ENCODE results near the gene PLTP. TPM values are rescaled to one million over a fixed set of nuclear protein-coding genes. Genes with fewer than 3 reads are reported as not detected.
"Not testable (repeated sequence)": the region's sequence is repeated elsewhere in the genome, so short reads cannot be mapped to it uniquely, and the experiment has no call there.

PLTP gene
- total RNA-seq, 2 experiments from 2014 or later, result 2.8 to 3.1 TPM

GRCh38 chr20:45888681-45889080 is 23.3 kb downstream of the PLTP start:
- H3K9me3 Mint-ChIP-seq, result no peaks in the 10 kb centered on the region
- ChIA-PET CTCF (interaction anchor here (1.1 to 1.6 kb wide), 2 partner anchors 89 to 118 kb away, joined by 3 to 4 read pairs; no protein-coding TSS in a partner anchor), POLR2A (interaction anchor here (1.3 to 5.4 kb wide), 2 partner anchors 45 to 67 kb away, joined by 4 to 42 read pairs; partner anchors contain the start of gene PCIF1)
- no peak overlapping the region for H3K27ac Mint-ChIP-seq
- no peak for DNase-seq
- peaks cover 5% of the 10 kb centered on the region for H3K36me3 Mint-ChIP-seq (ENCODE audit: low read depth)
- H3K4me3 Mint-ChIP-seq, result no peak overlapping the region
- H3K27me3 Mint-ChIP-seq, result peaks cover 5% of the 10 kb centered on the region
- peaks cover 49% of the 10 kb centered on the region for H3K4me1 Mint-ChIP-seq

GRCh38 chr20:45887346-45887715 is 24.6 kb downstream of the PLTP start, which contains the start of gene SPATA25:
Gene SPATA25, minus strand, starts transcription at chr20:45887622. Its CDS starts 32 bp downstream, at chr20:45887590.
- DNase-seq, result no peak
- no peaks in the 10 kb centered on the region for H3K9me3 Mint-ChIP-seq
- no peak within 1 kb of the TSS for H3K4me3 Mint-ChIP-seq
- peaks cover 11% of the 10 kb centered on the region for H3K27me3 Mint-ChIP-seq
- peaks cover 47% of the 10 kb centered on the region for H3K4me1 Mint-ChIP-seq
- CTCF ChIA-PET, result no interaction called here
- peaks cover 18% of the 10 kb centered on the region for H3K36me3 Mint-ChIP-seq (ENCODE audit: low read depth)
- POLR2A ChIA-PET, result no interaction called here
- no peak within 1 kb of the TSS for H3K27ac Mint-ChIP-seq

DNA sequence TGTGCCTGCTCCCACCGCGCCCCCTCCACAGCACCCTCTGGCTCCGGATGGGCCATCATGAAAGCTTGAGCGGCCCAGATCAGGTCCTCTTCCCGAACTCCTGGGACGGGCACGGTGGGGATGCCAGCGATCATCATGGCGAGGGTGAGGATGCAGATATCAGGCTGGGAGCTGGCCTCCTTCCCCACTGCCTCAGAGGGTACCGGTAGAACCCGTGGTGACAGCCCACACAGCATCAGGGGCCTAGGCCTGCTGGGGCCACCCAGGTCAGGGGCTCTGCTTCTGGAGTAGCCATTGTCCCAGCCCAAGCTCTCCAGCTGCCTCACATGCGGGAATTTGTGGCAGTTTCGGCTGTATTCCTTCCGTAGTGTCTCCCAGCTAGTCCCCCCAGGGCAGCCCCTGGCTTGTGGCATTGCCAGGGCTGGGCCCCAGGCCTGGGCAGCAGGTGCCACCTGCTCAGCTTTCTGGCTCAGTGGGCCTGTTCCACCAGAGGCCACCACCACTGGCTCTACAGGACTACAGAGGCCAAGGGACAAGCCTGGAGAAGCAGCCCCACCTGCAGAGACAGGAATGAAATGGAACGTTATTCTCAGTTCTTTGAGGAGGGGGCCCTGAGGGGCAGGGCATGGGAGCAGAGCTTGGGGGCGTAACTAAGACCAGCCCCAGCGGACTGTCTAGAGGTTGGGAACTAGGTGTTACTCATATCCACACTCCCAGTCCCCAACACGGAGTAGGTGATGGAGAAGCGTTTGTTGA is 25.2 kb downstream of the PLTP start:
- Mint-ChIP-seq H3K9me3 (no peaks in the 10 kb centered on the region), H3K4me3 (no peak overlapping the region), H3K36me3 (ENCODE audit: low read depth) (peaks cover 18% of the 10 kb centered on the region), H3K27me3 (peaks cover 14% of the 10 kb centered on the region), H3K27ac (no peak overlapping the region), H3K4me1 (peaks cover 46% of the 10 kb centered on the region)
- ChIA-PET POLR2A (no interaction called here), CTCF (no interaction called here)
- no peak for DNase-seq

GRCh38 chr20:45883100-45883469 is 28.9 kb downstream of the PLTP start:
- no peak overlapping the region for H3K27ac Mint-ChIP-seq
- POLR2A ChIA-PET, result interaction anchor here (0.7 to 3.5 kb wide), 7 partner anchors 9 to 205 kb away, joined by 3 to 36 read pairs (median 8); partner anchors contain the start of genes ACOT8, CTSA, NEURL2 and PCIF1

GRCh38 chr20:45882469-45883099 is 29.4 kb downstream of the PLTP start:
- H3K4me3 Mint-ChIP-seq, result peak overlapping the region; percentile 22
- peaks cover 43% of the 10 kb centered on the region for H3K4me1 Mint-ChIP-seq
- POLR2A ChIA-PET, result interaction anchor here (0.7 to 3.5 kb wide), 8 partner anchors 9 to 206 kb away, joined by 3 to 36 read pairs (median 10); partner anchors contain the start of genes ACOT8, CTSA, NEURL2 and PCIF1
- peaks cover 13% of the 10 kb centered on the region for H3K27me3 Mint-ChIP-seq
- no peak overlapping the region for H3K27ac Mint-ChIP-seq
- CTCF ChIA-PET, result interaction anchor here (1.2 to 2.7 kb wide), 3 partner anchors 8 to 131 kb away, joined by 3 to 10 read pairs (median 4); partner anchors contain the start of genes CTSA and NEURL2
- DNase-seq, result no peak
- peaks cover 16% of the 10 kb centered on the region for H3K36me3 Mint-ChIP-seq (ENCODE audit: low read depth)
- no peaks in the 10 kb centered on the region for H3K9me3 Mint-ChIP-seq

More at GRCh38 chr20:45883100-45883469, 28.9 kb downstream of the PLTP start:
- H3K36me3 Mint-ChIP-seq (ENCODE audit: low read depth), result peaks cover 16% of the 10 kb centered on the region
- H3K4me3 Mint-ChIP-seq, result no peak overlapping the region
- DNase-seq, result no peak
- CTCF ChIA-PET, result interaction anchor here (1.2 to 2.7 kb wide), 2 partner anchors 7 to 130 kb away, joined by 3 to 10 read pairs; partner anchors contain the start of genes CTSA and NEURL2
- H3K9me3 Mint-ChIP-seq, result no peaks in the 10 kb centered on the region
- H3K4me1 Mint-ChIP-seq, result peaks cover 43% of the 10 kb centered on the region
- peaks cover 13% of the 10 kb centered on the region for H3K27me3 Mint-ChIP-seq

DNA sequence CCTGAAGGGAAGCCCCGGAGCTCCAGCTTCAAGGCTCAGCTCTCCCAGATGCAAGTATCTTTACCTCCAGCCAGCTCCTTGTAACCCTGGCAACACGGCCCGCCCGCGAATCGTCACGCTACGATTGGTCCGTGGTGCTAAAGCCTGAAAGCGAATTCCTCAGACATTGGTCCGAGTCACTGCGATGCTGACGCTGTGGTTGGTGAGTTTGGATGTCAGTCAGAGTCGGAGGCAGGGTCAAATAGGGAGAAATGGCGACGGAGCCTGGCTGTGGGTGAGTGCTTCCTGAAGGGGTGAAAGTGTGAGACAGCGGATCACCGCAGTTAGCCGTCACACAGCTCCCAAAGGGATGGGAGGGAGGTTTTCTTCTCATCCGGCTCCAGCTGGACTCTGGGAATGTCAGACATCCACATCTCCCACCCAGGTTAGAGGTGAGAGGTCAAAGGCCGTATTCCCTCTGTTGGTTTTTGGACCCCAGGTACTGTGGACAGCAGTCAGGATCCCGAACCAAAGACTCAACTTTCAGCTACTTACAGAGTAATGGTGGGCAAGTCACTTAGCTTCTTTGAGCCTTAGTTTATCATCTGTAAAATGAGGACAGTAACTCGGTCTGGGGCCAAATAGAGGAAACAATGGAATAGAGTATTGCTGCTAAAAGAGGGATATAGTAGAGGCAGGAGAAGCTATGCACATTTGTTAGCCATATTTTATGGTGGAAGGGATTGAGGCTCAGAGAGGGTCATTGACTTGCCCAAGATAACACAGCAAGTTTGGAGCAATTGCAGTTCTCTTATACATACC is 30.8 kb downstream of the PLTP start, which contains the start of gene ZSWIM1:
ZSWIM1 (plus strand) TSS at position 240 of the 801 bp plus-strand sequence. CDS start 1,366 bp downstream, outside the sequence.
- peaks cover 13% of the 10 kb centered on the region for H3K27me3 Mint-ChIP-seq
- no peaks in the 10 kb centered on the region for H3K9me3 Mint-ChIP-seq
- ChIA-PET CTCF (interaction anchor here (0.6 to 2.7 kb wide), 9 partner anchors 9 to 213 kb away, joined by 3 to 10 read pairs (median 3); partner anchors contain the start of genes CTSA and NEURL2), POLR2A (interaction anchor here (0.6 to 3.5 kb wide), 16 partner anchors 9 to 518 kb away, joined by 3 to 36 read pairs (median 4); partner anchors contain the start of genes ACOT8, CTSA, NEURL2 and PCIF1)
- H3K36me3 Mint-ChIP-seq (ENCODE audit: low read depth), result peaks cover 22% of the 10 kb centered on the region
- peaks cover 40% of the 10 kb centered on the region for H3K4me1 Mint-ChIP-seq
- peak within 1 kb of the TSS; percentile 34 for H3K27ac Mint-ChIP-seq
- DNase-seq, result peak; percentile 98
- peak within 1 kb of the TSS; percentile 72 for H3K4me3 Mint-ChIP-seq

DNA sequence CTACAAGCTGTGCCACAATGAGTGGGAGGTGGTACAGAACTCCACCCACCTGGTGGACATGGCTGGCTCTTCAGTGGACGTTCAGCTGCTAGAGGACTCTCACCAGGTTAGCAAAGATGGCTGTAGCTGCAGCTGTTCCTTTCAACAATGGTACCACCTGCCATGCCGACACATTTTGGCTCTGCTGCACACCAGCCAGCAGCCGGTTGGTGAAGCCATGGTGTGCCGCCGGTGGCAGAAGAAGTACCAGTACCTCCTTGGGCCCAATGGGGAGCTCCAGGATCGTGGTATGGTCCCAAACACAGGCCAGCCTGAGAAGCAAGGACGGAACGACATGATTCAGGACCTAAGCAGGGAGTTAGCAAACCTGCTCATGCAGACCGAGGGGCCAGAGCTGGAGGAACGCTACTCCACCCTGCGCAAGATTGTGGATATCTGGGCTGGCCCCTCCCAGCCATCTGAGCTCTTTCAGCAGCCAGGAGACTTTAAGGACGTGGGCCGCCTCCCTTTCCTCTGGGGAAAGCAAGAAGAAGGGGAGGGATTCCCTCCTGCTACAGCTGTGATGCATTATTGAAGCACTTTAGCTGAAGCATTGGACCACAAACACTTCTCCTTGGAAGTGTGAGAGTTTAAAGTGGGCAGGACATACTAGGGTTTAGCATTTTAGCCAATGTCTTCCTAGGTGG is 33.7 kb downstream of the PLTP start:
- POLR2A ChIA-PET, result no interaction called here

GRCh38 chr20:45874576-45874975 is 37.4 kb downstream of the PLTP start:
- H3K27ac Mint-ChIP-seq, result no peak overlapping the region
- POLR2A ChIA-PET, result interaction anchor here (1.5 kb wide), 1 partner anchor 17 kb away, joined by 5 read pairs; the partner anchor contains the start of genes ACOT8 and ZSWIM3
- no peaks in the 10 kb centered on the region for H3K9me3 Mint-ChIP-seq
- no peaks in the 10 kb centered on the region for H3K27me3 Mint-ChIP-seq
- peaks cover 8% of the 10 kb centered on the region for H3K36me3 Mint-ChIP-seq (ENCODE audit: low read depth)
- H3K4me3 Mint-ChIP-seq, result no peak overlapping the region
- CTCF ChIA-PET, result interaction anchor here (0.7 to 1.2 kb wide), 2 partner anchors 11 to 104 kb away, joined by 4 to 7 read pairs; no protein-coding TSS in a partner anchor
- DNase-seq, result no peak
- H3K4me1 Mint-ChIP-seq, result no peaks in the 10 kb centered on the region

More for the DNA sequence above, 33.7 kb downstream of the PLTP start:
- peaks cover 19% of the 10 kb centered on the region for H3K4me1 Mint-ChIP-seq
- H3K36me3 Mint-ChIP-seq (ENCODE audit: low read depth), result peaks cover 14% of the 10 kb centered on the region
- H3K27me3 Mint-ChIP-seq, result peaks cover 10% of the 10 kb centered on the region
- DNase-seq, result no peak
- no peak overlapping the region for H3K27ac Mint-ChIP-seq
- H3K4me3 Mint-ChIP-seq, result no peak overlapping the region
- H3K9me3 Mint-ChIP-seq, result no peaks in the 10 kb centered on the region
- CTCF ChIA-PET, result no interaction called here

- H3K36me3 Mint-ChIP-seq (ENCODE audit: low read depth); H3K27me3 Mint-ChIP-seq; H3K4me1 Mint-ChIP-seq; H3K9me3 Mint-ChIP-seq; H3K27ac Mint-ChIP-seq; DNase-seq; H3K4me3 Mint-ChIP-seq: not testable (repeated sequence)
- ChIA-PET CTCF (interaction anchor here (0.7 to 1.2 kb wide), 2 partner anchors 11 to 103 kb away, joined by 4 to 7 read pairs; no protein-coding TSS in a partner anchor), POLR2A (interaction anchor here (1.5 kb wide), 1 partner anchor 17 kb away, joined by 5 read pairs; the partner anchor contains the start of genes ACOT8 and ZSWIM3)
Observed at GRCh38 chr20:45874104-45874481, 37.9 kb downstream of the PLTP start.

GRCh38 chr20:45873409-45874103 is 38.4 kb downstream of the PLTP start:
- no peak overlapping the region for H3K4me3 Mint-ChIP-seq
- no peak overlapping the region for H3K27ac Mint-ChIP-seq
- POLR2A ChIA-PET, result interaction anchor here (1.5 to 2.2 kb wide), 3 partner anchors 8 to 16 kb away, joined by 5 to 12 read pairs (median 8); partner anchors contain the start of genes ACOT8, ZSWIM1 and ZSWIM3

DNA sequence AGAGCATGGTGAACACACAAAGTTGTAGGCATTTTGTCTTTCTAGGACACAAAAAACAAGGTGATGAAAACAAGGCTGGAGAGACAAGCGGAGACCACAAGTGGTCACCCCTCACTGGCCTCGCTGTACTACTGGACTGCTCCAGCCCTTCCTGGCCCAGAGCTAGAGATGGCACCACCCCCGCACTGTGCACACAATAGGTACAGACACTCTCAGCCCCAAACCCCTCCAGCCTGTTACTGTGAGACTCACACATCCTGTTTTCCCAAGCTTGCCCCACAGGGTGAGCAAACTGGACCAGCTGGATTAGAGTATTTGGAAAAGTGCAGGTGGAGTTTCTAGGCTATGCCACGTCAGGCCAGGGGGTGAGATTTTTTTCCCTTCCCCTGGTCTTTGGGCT is 39.3 kb downstream of the PLTP start:
- Mint-ChIP-seq H3K27me3 (no peaks in the 10 kb centered on the region), H3K4me3 (no peak overlapping the region), H3K4me1 (no peaks in the 10 kb centered on the region), H3K27ac (no peak overlapping the region), H3K36me3 (ENCODE audit: low read depth) (peaks cover 8% of the 10 kb centered on the region), H3K9me3 (no peaks in the 10 kb centered on the region)
- POLR2A ChIA-PET, result interaction anchor here (2.1 to 2.2 kb wide), 2 partner anchors 9 to 15 kb away, joined by 8 to 12 read pairs; partner anchors contain the start of genes ACOT8, ZSWIM1 and ZSWIM3
- no peak for DNase-seq
- CTCF ChIA-PET, result no interaction called here

More at GRCh38 chr20:45873409-45874103, 38.4 kb downstream of the PLTP start:
- DNase-seq, result no peak
- CTCF ChIA-PET, result interaction anchor here (0.8 to 1.2 kb wide), 2 partner anchors 11 to 12 kb away, joined by 3 to 7 read pairs; no protein-coding TSS in a partner anchor
- H3K27me3 Mint-ChIP-seq, result no peaks in the 10 kb centered on the region
- H3K9me3 Mint-ChIP-seq, result no peaks in the 10 kb centered on the region
- no peaks in the 10 kb centered on the region for H3K4me1 Mint-ChIP-seq
- H3K36me3 Mint-ChIP-seq (ENCODE audit: low read depth), result peaks cover 8% of the 10 kb centered on the region

Data from activated CD4-positive, alpha-beta memory T cell treated with anti-CD3 and anti-CD28 coated beads, Interleukin-2, amount 10 ng/mL, durations not matched to agents 7 days and 5 days (primary cell).